Mesendoderm (in vitro differentiated cells): ENCODE results near the gene TCF12.

Experiments used
- DNase-seq: peaks from one replicate; pipeline ENCODE4 v3.0.0; 2013
- H2AK5ac ChIP-seq: 2 replicates; pipeline ENCODE4 v1.6.1; 2013; ENCODE audit warnings: low read length, inconsistent platforms
- H2BK120ac ChIP-seq: 2 replicates; pipeline ENCODE4 v1.6.1; 2013; ENCODE audit warnings: low read depth, mild to moderate bottlenecking, low read length, moderate library complexity, mixed read lengths
- H2BK15ac ChIP-seq: replicated peaks from 2 replicates; pipeline ENCODE4 v1.6.1; 2013; ENCODE audit warnings: low read depth, mild to moderate bottlenecking, moderate library complexity
- H2BK5ac ChIP-seq: 2 replicates; pipeline ENCODE4 v1.6.1; 2013; ENCODE audit warnings: low read length, inconsistent platforms
- H3K18ac ChIP-seq: 2 replicates; pipeline ENCODE4 v1.6.1; 2013; ENCODE audit warnings: mild to moderate bottlenecking, low read length, mixed read lengths
- H3K23ac ChIP-seq: one replicate; pipeline ENCODE4 v1.6.1; 2013; ENCODE audit warnings: low read length
- H3K27ac ChIP-seq: 2 replicates; pipeline ENCODE4 v1.5.1; 2013; ENCODE audit warnings: low read depth, mild to moderate bottlenecking, inconsistent platforms, low read length, moderate library complexity
- H3K27me3 ChIP-seq: 2 replicates; pipeline ENCODE4 v1.6.1; 2013; ENCODE audit warnings: low read length, control low read depth, mild to moderate bottlenecking, inconsistent platforms; ENCODE audit not compliant: insufficient read depth, poor library complexity
- H3K36me3 ChIP-seq: 2 replicates; pipeline ENCODE4 v1.6.1; 2013; ENCODE audit warnings: low read length, inconsistent platforms; ENCODE audit not compliant: control insufficient read depth, insufficient read depth
- H3K4ac ChIP-seq: one replicate; pipeline ENCODE4 v1.6.1; 2013; ENCODE audit warnings: low read depth, mild to moderate bottlenecking, low read length, moderate library complexity
- H3K4me1 ChIP-seq: 2 replicates; pipeline ENCODE4 v1.6.1; 2013; ENCODE audit warnings: low read depth, low read length, inconsistent platforms; ENCODE audit not compliant: control insufficient read depth
- H3K4me2 ChIP-seq: 2 replicates; pipeline ENCODE4 v1.6.1; 2013; ENCODE audit warnings: low read length
- H3K4me3 ChIP-seq: 2 replicates; pipeline ENCODE4 v1.5.1; 2013; ENCODE audit warnings: mild to moderate bottlenecking, low read length
- H3K56ac ChIP-seq: one replicate; pipeline ENCODE4 v1.6.1; 2013; ENCODE audit warnings: low read length
- H3K79me1 ChIP-seq: 2 replicates; pipeline ENCODE4 v1.6.1; 2013; ENCODE audit warnings: low read length, inconsistent platforms
- H3K79me2 ChIP-seq: 2 replicates; pipeline ENCODE4 v1.6.1; 2013; ENCODE audit warnings: mild to moderate bottlenecking, low read length; ENCODE audit not compliant: control insufficient read depth, insufficient read depth
- H3K9ac ChIP-seq: 2 replicates; pipeline ENCODE4 v1.6.1; 2013; ENCODE audit warnings: low read length, inconsistent platforms
- H4K5ac ChIP-seq: one replicate; pipeline ENCODE4 v1.6.1; 2013; ENCODE audit warnings: low read length
- H4K8ac ChIP-seq: one replicate; pipeline ENCODE4 v1.6.1; 2013; ENCODE audit warnings: low read depth, mild to moderate bottlenecking, control low read depth, low read length, moderate library complexity
- WGBS: extraction: QIAGEN DNeasy Blood & Tissue Kit; methylation state at CpG from one replicate; pipeline ENCODE4 v1.1.7; 2013; ENCODE audit warnings: low lambda C conversion rate, missing lambda C conversion rate; ENCODE audit not compliant: insufficient coverage; ENCODE audit errors: extremely low coverage; 5-methylcytosine and 5-hydroxymethylcytosine counted together

TCF12 gene

DNA sequence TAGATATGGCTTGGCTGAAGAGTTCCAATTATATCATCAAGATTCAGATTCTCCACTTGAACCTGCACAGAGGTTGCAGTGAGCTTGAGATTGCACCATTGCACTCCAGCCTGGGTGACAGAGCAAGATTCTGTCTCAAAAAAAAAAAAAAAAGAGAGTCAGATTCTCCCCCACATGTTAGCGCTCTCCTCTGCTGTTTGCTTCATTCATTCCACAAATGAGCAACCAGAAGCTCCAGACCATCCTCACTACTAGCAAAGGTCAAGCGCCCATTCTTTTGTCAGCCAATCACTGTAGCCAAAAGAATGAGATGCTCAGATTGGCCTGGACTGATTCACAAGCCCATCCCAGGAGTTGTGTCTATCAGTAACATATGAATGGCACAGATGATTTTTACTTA lies 28.4 kb upstream of the TCF12 start:
- H3K23ac ChIP-seq: no peak overlapping the region
- H4K8ac ChIP-seq: no peak overlapping the region
- H4K5ac ChIP-seq: no peak overlapping the region
- H3K27me3 ChIP-seq: peaks cover 8% of the 10 kb centered on the region
- H3K56ac ChIP-seq: no peak overlapping the region
- H3K4ac ChIP-seq: no peak overlapping the region
- no peaks in the 10 kb centered on the region for H3K79me2 ChIP-seq
- no peak for DNase-seq
- no peak overlapping the region for H3K4me3 ChIP-seq
- H2AK5ac ChIP-seq: no peak overlapping the region
- H2BK5ac ChIP-seq: no peak overlapping the region
- no peaks in the 10 kb centered on the region for H3K79me1 ChIP-seq
- peaks cover 3% of the 10 kb centered on the region for H3K4me1 ChIP-seq
- no peak overlapping the region for H2BK15ac ChIP-seq
- no peaks in the 10 kb centered on the region for H3K36me3 ChIP-seq
- no peak overlapping the region for H3K27ac ChIP-seq
- no peak overlapping the region for H2BK120ac ChIP-seq
- H3K9ac ChIP-seq: no peak overlapping the region
- no CpG with 5 or more reads among the region's 2 CpGs for WGBS
- no peak overlapping the region for H3K4me2 ChIP-seq
- no peak overlapping the region for H3K18ac ChIP-seq

GRCh38 chr15:56891852-56892440 lies 26.5 kb upstream of the TCF12 start:
- Histone ChIP-seq H3K36me3 (no peaks in the 10 kb centered on the region), H3K27me3 (peaks cover 8% of the 10 kb centered on the region), H2BK5ac (no peak overlapping the region), H3K79me1 (no peaks in the 10 kb centered on the region), H2BK15ac (no peak overlapping the region), H3K27ac (no peak overlapping the region), H3K23ac (no peak overlapping the region), H2AK5ac (no peak overlapping the region), H2BK120ac (no peak overlapping the region), H3K9ac (no peak overlapping the region), H3K79me2 (no peaks in the 10 kb centered on the region), H3K4me2 (no peak overlapping the region), H4K8ac (no peak overlapping the region), H3K4me1 (peaks cover 3% of the 10 kb centered on the region), H3K56ac (no peak overlapping the region), H3K4me3 (no peak overlapping the region), H3K18ac (no peak overlapping the region), H3K4ac (no peak overlapping the region), H4K5ac (no peak overlapping the region)
- peak; percentile 59 for DNase-seq

DNA sequence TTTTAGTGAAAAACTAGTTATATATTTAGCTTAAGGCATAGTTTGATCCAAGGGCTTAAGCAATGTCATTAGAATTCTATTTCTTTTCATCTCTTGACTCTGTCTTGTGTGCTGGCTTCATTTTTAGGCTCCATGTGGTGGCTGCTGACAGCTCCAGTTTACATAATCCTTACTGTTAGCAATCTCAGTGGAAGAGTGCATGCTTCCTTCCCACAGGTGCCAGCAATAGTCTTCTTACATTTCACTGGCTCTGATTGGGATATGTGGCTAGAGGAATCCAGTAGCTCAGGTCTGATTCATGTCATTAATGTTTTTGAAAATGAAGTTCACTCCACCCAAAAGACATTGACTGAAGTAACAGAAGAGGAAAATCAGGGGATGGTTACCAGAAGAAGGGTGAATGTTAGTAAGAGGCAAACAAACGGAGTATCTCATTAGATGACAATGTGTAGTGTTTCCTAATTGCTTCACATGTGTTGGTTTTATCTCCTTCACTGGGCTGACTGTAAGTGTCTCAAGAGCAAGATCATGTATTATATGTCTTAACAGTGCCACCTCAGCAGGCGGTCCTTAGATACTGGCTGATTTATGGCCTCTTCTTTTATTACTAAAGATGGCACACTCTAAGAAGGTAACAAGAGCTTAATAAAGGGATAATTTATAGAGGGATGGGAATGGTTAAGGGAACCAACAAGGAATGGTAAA lies 25.6 kb upstream of the TCF12 start:
- peaks cover 8% of the 10 kb centered on the region for H3K27me3 ChIP-seq
- H2BK15ac ChIP-seq: no peak overlapping the region
- H3K79me1 ChIP-seq: no peaks in the 10 kb centered on the region
- WGBS: no CpG with 5 or more reads among the region's 2 CpGs
- no peak overlapping the region for H3K4me3 ChIP-seq
- H3K9ac ChIP-seq: no peak overlapping the region
- no peak overlapping the region for H2BK120ac ChIP-seq
- DNase-seq: no peak
- no peaks in the 10 kb centered on the region for H3K36me3 ChIP-seq
- H4K8ac ChIP-seq: no peak overlapping the region
- no peak overlapping the region for H3K27ac ChIP-seq
- H3K23ac ChIP-seq: no peak overlapping the region
- no peak overlapping the region for H4K5ac ChIP-seq
- no peaks in the 10 kb centered on the region for H3K79me2 ChIP-seq
- H3K4ac ChIP-seq: no peak overlapping the region
- H3K4me1 ChIP-seq: peaks cover 1% of the 10 kb centered on the region
- H3K4me2 ChIP-seq: no peak overlapping the region
- H3K56ac ChIP-seq: no peak overlapping the region
- no peak overlapping the region for H3K18ac ChIP-seq
- no peak overlapping the region for H2BK5ac ChIP-seq
- H2AK5ac ChIP-seq: no peak overlapping the region

DNA sequence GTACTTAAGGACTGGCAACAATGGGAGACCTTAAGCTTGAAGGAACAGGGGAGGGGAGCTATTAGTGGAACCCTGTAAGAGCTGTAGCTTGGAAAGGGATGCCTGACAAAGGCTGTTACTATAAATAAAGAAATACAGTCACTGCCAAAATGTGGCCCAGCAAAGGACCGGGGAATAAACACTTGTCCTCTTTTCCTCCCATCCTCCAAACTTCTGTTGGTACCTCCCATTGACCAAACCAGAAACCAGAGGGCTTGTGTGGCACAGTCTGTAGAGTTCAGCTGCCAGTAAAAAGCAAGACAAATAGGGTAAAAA lies 25.1 kb upstream of the TCF12 start:
- H2BK120ac ChIP-seq: no peak overlapping the region
- no CpG with 5 or more reads among the region's 1 CpG for WGBS
- H3K27ac ChIP-seq: no peak overlapping the region
- H3K79me1 ChIP-seq: no peaks in the 10 kb centered on the region
- no peak overlapping the region for H3K23ac ChIP-seq
- H3K56ac ChIP-seq: no peak overlapping the region
- no peak overlapping the region for H2AK5ac ChIP-seq
- H3K4me3 ChIP-seq: no peak overlapping the region
- H3K4ac ChIP-seq: no peak overlapping the region
- no peak overlapping the region for H2BK5ac ChIP-seq
- H3K18ac ChIP-seq: no peak overlapping the region
- no peak overlapping the region for H2BK15ac ChIP-seq
- H4K5ac ChIP-seq: no peak overlapping the region
- H3K4me2 ChIP-seq: no peak overlapping the region
- no peaks in the 10 kb centered on the region for H3K36me3 ChIP-seq
- H3K4me1 ChIP-seq: no peaks in the 10 kb centered on the region
- H4K8ac ChIP-seq: no peak overlapping the region
- H3K27me3 ChIP-seq: peaks cover 8% of the 10 kb centered on the region
- no peak overlapping the region for H3K9ac ChIP-seq
- no peak for DNase-seq
- no peaks in the 10 kb centered on the region for H3K79me2 ChIP-seq

DNA sequence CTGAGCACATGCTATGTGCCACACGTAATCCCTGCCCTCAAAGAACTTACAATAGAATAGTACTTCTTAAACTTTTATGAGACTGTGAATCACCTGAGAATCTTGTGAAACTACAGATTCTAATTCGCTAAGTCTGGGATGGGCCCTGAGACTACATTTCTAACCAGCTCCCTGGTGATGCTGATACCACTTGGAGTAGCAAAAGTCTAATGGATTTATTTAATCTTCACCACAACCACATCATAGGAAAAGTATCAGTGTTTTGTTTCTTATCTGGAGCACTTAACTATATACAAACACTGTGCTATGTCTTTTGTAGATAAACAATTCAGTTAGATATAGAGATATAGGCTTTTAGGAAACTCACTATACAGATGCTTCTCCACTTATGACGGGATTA lies 23.8 kb upstream of the TCF12 start:
- no peak overlapping the region for H3K27ac ChIP-seq
- no peak overlapping the region for H3K56ac ChIP-seq
- H3K4me1 ChIP-seq: no peaks in the 10 kb centered on the region
- H3K27me3 ChIP-seq: peaks cover 8% of the 10 kb centered on the region
- no peaks in the 10 kb centered on the region for H3K79me1 ChIP-seq
- no peak overlapping the region for H3K4me2 ChIP-seq
- H2BK15ac ChIP-seq: no peak overlapping the region
- H3K4me3 ChIP-seq: no peak overlapping the region
- no peaks in the 10 kb centered on the region for H3K36me3 ChIP-seq
- H3K79me2 ChIP-seq: no peaks in the 10 kb centered on the region
- H3K23ac ChIP-seq: no peak overlapping the region
- H2BK120ac ChIP-seq: no peak overlapping the region
- no CpG with 5 or more reads among the region's 3 CpGs for WGBS
- no peak overlapping the region for H3K18ac ChIP-seq
- no peak overlapping the region for H3K4ac ChIP-seq
- H2BK5ac ChIP-seq: no peak overlapping the region
- no peak overlapping the region for H2AK5ac ChIP-seq
- no peak overlapping the region for H4K8ac ChIP-seq
- no peak overlapping the region for H4K5ac ChIP-seq
- DNase-seq: no peak
- no peak overlapping the region for H3K9ac ChIP-seq

DNA sequence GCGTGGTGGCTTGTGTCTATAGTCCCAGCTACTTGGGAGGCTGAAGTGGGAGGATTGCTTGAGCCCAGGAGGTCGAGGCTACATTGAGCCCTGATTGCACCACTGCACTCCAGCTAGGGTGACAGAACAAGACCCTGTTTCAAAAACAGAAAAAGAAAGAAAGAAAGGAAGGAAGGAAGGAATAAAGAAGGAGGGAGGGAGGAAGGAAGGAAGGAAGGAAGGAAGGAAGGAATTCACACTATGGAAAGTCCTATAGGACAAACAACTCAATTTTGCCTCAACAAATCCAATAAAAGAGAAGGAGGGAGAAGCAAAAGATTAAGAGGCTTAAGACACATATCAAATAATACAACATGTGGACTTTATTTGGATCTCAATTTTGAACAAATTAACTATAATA lies 16.5 kb upstream of the TCF12 start:
- Histone ChIP-seq H3K27me3 (no peaks in the 10 kb centered on the region), H2BK15ac (no peak overlapping the region), H3K79me1 (no peaks in the 10 kb centered on the region), H3K56ac (no peak overlapping the region), H2BK5ac (no peak overlapping the region), H2BK120ac (no peak overlapping the region), H3K23ac (no peak overlapping the region), H3K36me3 (no peaks in the 10 kb centered on the region), H3K79me2 (no peaks in the 10 kb centered on the region), H4K5ac (no peak overlapping the region), H3K4me2 (no peak overlapping the region), H4K8ac (no peak overlapping the region), H3K18ac (no peak overlapping the region), H3K4me1 (no peaks in the 10 kb centered on the region), H3K27ac (no peak overlapping the region), H3K4me3 (no peak overlapping the region), H3K4ac (no peak overlapping the region), H2AK5ac (no peak overlapping the region), H3K9ac (no peak overlapping the region)
- WGBS: no CpG with 5 or more reads among the region's 2 CpGs
- DNase-seq: no peak
